ENCODE data around the gene ABCD3. TPM values are rescaled to one million over a fixed set of nuclear protein-coding genes. Genes with fewer than 3 reads are reported as not detected.
A peak's percentile ranks its signal among the peaks of the same experiment; 100 is the strongest.

The ABCD3 gene
- polyA plus RNA-seq, 10 donors = 19.3 to 31.0 (median 29.0) TPM

GRCh38 chr1:94456736-94457135, 38.5 kb downstream of the ABCD3 start:
- DNase-seq = no peak

GRCh38 chr1:94462606-94463005, 44.4 kb downstream of the ABCD3 start:
- DNase-seq = no peak

GRCh38 chr1:94463056-94463764, 45.0 kb downstream of the ABCD3 start:
- no peak for DNase-seq

GRCh38 chr1:94463765-94464330, 45.7 kb downstream of the ABCD3 start:
- peak in 2 of 3 donors; percentile 9 to 11 for DNase-seq

- no peak for DNase-seq
Observed at GRCh38 chr1:94468708-94469107, 50.5 kb downstream of the ABCD3 start.

GRCh38 chr1:94471271-94471670, 53.1 kb downstream of the ABCD3 start:
- no peak for DNase-seq

GRCh38 chr1:94475232-94475631, 57.0 kb downstream of the ABCD3 start:
- no peak for DNase-seq

GRCh38 chr1:94479682-94480081, 61.5 kb downstream of the ABCD3 start:
- DNase-seq = no peak

GRCh38 chr1:94481473-94481933, 63.3 kb downstream of the ABCD3 start:
- DNase-seq = peak; percentile 38 to 75 (median 51)

GRCh38 chr1:94486990-94487389, 68.8 kb downstream of the ABCD3 start:
- no peak for DNase-seq

GRCh38 chr1:94490556-94490955, 72.4 kb downstream of the ABCD3 start:
- DNase-seq = no peak

- DNase-seq = no peak
Observed at GRCh38 chr1:94496076-94496755, 78.0 kb downstream of the ABCD3 start.

- no peak for DNase-seq
Observed at GRCh38 chr1:94501426-94501825, 83.2 kb downstream of the ABCD3 start.

GRCh38 chr1:94501935-94502334, 83.7 kb downstream of the ABCD3 start:
- DNase-seq = no peak

- DNase-seq = no peak
Observed at GRCh38 chr1:94503153-94503552, 85.0 kb downstream of the ABCD3 start.

GRCh38 chr1:94504601-94505000, 86.4 kb downstream of the ABCD3 start:
- no peak for DNase-seq

GRCh38 chr1:94512816-94513215, 94.6 kb downstream of the ABCD3 start:
- no peak for DNase-seq

- peak; percentile 15 to 29 (median 20) for DNase-seq
Observed at GRCh38 chr1:94514095-94514727, 96.0 kb downstream of the ABCD3 start.

- no peak for DNase-seq
Observed at GRCh38 chr1:94515296-94515947, 97.2 kb downstream of the ABCD3 start.

GRCh38 chr1:94519351-94519750, 101.2 kb downstream of the ABCD3 start:
- no peak for DNase-seq

GRCh38 chr1:94522304-94522703, 104.1 kb downstream of the ABCD3 start:
- DNase-seq = peak; percentile 59 to 73 (median 67)

GRCh38 chr1:94524531-94524930, 106.3 kb downstream of the ABCD3 start:
- no peak for DNase-seq

All from muscle of back (tissue), 11 donors.